Epithelial cell of proximal tubule (primary cell): ENCODE data around the gene KCNQ1. TPM values are rescaled to one million over a fixed set of nuclear protein-coding genes. Genes with fewer than 3 reads are reported as not detected.

Source experiments
- DNase-seq: peaks from one replicate; pipeline ENCODE4 v3.0.0-alpha.2; 2011; ENCODE audit warnings: low read depth
- H3K4me3 ChIP-seq: 2 replicates; pipeline ENCODE4 v1.5.1; 2011; ENCODE audit warnings: low read depth, mild to moderate bottlenecking, low read length
- CTCF ChIP-seq: conservative IDR thresholded peaks from 2 replicates; pipeline ENCODE4 v1.5.1; 2012; ENCODE audit warnings: low read depth, mild to moderate bottlenecking, low read length
- total RNA-seq: library from RNA; depleted of rRNA; stranded (reverse); fragments of >200 nt; gene quantifications from 2 replicates; pipeline ENCODE4 v1.2.3, GENCODE V29; 2015

KCNQ1 gene
- total RNA-seq, 1 donor from 2014 or later: 0.46 TPM

- TF ChIP-seq CTCF: peak; percentile 8
- no peak for DNase-seq
Measured at GRCh38 chr11:2870460-2870859, 425.7 kb downstream of the KCNQ1 start.

GRCh38 chr11:2870969-2871680 lies 426.3 kb downstream of the KCNQ1 start:
- no peak for DNase-seq
- no peak overlapping the region for H3K4me3 ChIP-seq
- TF ChIP-seq CTCF: no peak

More at GRCh38 chr11:2870460-2870859, 425.7 kb downstream of the KCNQ1 start:
- no peak overlapping the region for H3K4me3 ChIP-seq

GRCh38 chr11:2874963-2875362 lies 430.2 kb downstream of the KCNQ1 start:
- no peak overlapping the region for H3K4me3 ChIP-seq
- no peak for TF ChIP-seq CTCF
- DNase-seq: no peak

GRCh38 chr11:2877474-2877873 lies 432.7 kb downstream of the KCNQ1 start:
- no peak for DNase-seq
- H3K4me3 ChIP-seq: no peak overlapping the region
- no peak for TF ChIP-seq CTCF

- no peak overlapping the region for H3K4me3 ChIP-seq
- DNase-seq: no peak
- TF ChIP-seq CTCF: no peak
Measured at GRCh38 chr11:2878782-2879181, 434.0 kb downstream of the KCNQ1 start.

- no peak for TF ChIP-seq CTCF
- DNase-seq: no peak
Measured at GRCh38 chr11:2880646-2881045, 435.8 kb downstream of the KCNQ1 start.

GRCh38 chr11:2881076-2881980 lies 436.5 kb downstream of the KCNQ1 start:
- TF ChIP-seq CTCF: no peak

More at GRCh38 chr11:2880646-2881045, 435.8 kb downstream of the KCNQ1 start:
- H3K4me3 ChIP-seq: no peak overlapping the region

More at GRCh38 chr11:2881076-2881980, 436.5 kb downstream of the KCNQ1 start:
- no peak overlapping the region for H3K4me3 ChIP-seq
- no peak for DNase-seq
